NCI-H524 (cell line): ENCODE measurements around the gene BBS10.
"Not testable (repeated sequence)": the region's sequence is repeated elsewhere in the genome, so short reads cannot be mapped to it uniquely, and the experiment has no call there.

ENCODE experiments used
- DNase-seq, 2 experiments: peaks; one replicate each; lab custom pipeline; 2025; lab: John Stamatoyannopoulos, UW

BBS10 gene

GRCh38 chr12:76329606-76330005 lies 18.6 kb downstream of the BBS10 start:
- DNase-seq = no peak

GRCh38 chr12:76329159-76329558 lies 19.1 kb downstream of the BBS10 start:
- no peak for DNase-seq

GRCh38 chr12:76319595-76320319 lies 28.5 kb downstream of the BBS10 start:
- DNase-seq = not testable (repeated sequence)

GRCh38 chr12:76318773-76319594 lies 29.2 kb downstream of the BBS10 start:
- DNase-seq = no peak

- DNase-seq = no peak
Observed at GRCh38 chr12:76317976-76318375, 30.2 kb downstream of the BBS10 start.

- DNase-seq = no peak
Observed at GRCh38 chr12:76316468-76316867, 31.7 kb downstream of the BBS10 start.

- no peak for DNase-seq
Observed at GRCh38 chr12:76313299-76313698, 34.9 kb downstream of the BBS10 start.

- no peak for DNase-seq
Observed at GRCh38 chr12:76312315-76312714, 35.9 kb downstream of the BBS10 start.

GRCh38 chr12:76311796-76312195 lies 36.4 kb downstream of the BBS10 start:
- no peak for DNase-seq

- no peak for DNase-seq
Observed at GRCh38 chr12:76310110-76310509, 38.1 kb downstream of the BBS10 start.

- no peak for DNase-seq
Observed at GRCh38 chr12:76308866-76309265, 39.3 kb downstream of the BBS10 start.

- DNase-seq = no peak
Observed at GRCh38 chr12:76307083-76307482, 41.1 kb downstream of the BBS10 start.

- no peak for DNase-seq
Observed at GRCh38 chr12:76303989-76304460, 44.2 kb downstream of the BBS10 start.

- DNase-seq = peak in 1 of 2 experiments; percentile 5
Observed at GRCh38 chr12:76303365-76303764, 44.9 kb downstream of the BBS10 start.

- no peak for DNase-seq
Observed at GRCh38 chr12:76300297-76300665, 47.9 kb downstream of the BBS10 start.

GRCh38 chr12:76299536-76300296 lies 48.5 kb downstream of the BBS10 start:
- peak; percentile 46 to 73 for DNase-seq
